DMS53 (cell line): ENCODE results near the gene CTAGE6.
"Not testable (repeated sequence)": the region's sequence is repeated elsewhere in the genome, so short reads cannot be mapped to it uniquely, and the experiment has no call there.

Experiments
- DNase-seq: peaks from one replicate; lab custom pipeline; 2025; lab: John Stamatoyannopoulos, UW

CTAGE6 gene

GRCh38 chr7:143715543-143716193 is 41.8 kb downstream of the CTAGE6 start:
- not testable (repeated sequence) for DNase-seq

GRCh38 chr7:143714581-143715454 is 42.7 kb downstream of the CTAGE6 start:
- not testable (repeated sequence) for DNase-seq

- peak; percentile 75 for DNase-seq
Observed at GRCh38 chr7:143712381-143712780, 45.1 kb downstream of the CTAGE6 start.

GRCh38 chr7:143711727-143712324 is 45.7 kb downstream of the CTAGE6 start:
- DNase-seq: not testable (repeated sequence)

- not testable (repeated sequence) for DNase-seq
Observed at GRCh38 chr7:143709895-143710294, 47.6 kb downstream of the CTAGE6 start.
